H1 (cell line): ENCODE results near the gene SEMA4F. TPM values are rescaled to one million over a fixed set of nuclear protein-coding genes. Genes with fewer than 3 reads are reported as not detected.

Experiments used
- CTCF ChIA-PET: fragments of 300-600 bp; sonication (Branson Sonifier 250); formaldehyde crosslinking; loops from one replicate; lab custom pipeline; 2021; ENCODE audit not compliant: partially characterized antibody; lab: Charles Lee
- POLR2A ChIA-PET: fragments of 300-600 bp; sonication (Branson Sonifier 250); formaldehyde crosslinking; loops from one replicate; lab custom pipeline; 2021; ENCODE audit warnings: inconsistent platforms; ENCODE audit not compliant: partially characterized antibody; lab: Charles Lee
- DNase-seq, 2 experiments: peaks; one replicate each; pipeline versions ENCODE4 v3.0.0 to v3.0.0-alpha.2; 2010 to 2022; ENCODE audit warnings: low spot score in 2 of 2, low read depth in 1 of 2, mixed read lengths in 1 of 2
- FAIRE-seq: peaks from 2 replicates; lab custom pipeline; 2011; peaks lifted over from hg19 to GRCh38; lab: Jason Lieb, UNC
- H2AFZ ChIP-seq: 2 replicates; pipeline ENCODE4 v1.8.1; 2012; ENCODE audit warnings: low read length, inconsistent platforms
- H2AK5ac ChIP-seq: 2 replicates; pipeline ENCODE4 v1.6.1; 2013; ENCODE audit warnings: low read depth, low read length
- H2BK120ac ChIP-seq: replicated peaks from 2 replicates; pipeline ENCODE3; 2013; ENCODE audit warnings: low read depth, low read length, inconsistent platforms
- H2BK12ac ChIP-seq: 2 replicates; pipeline ENCODE4 v1.6.1; 2013; ENCODE audit warnings: low read depth, low read length
- H2BK15ac ChIP-seq: 2 replicates; pipeline ENCODE4 v1.6.1; 2013; ENCODE audit warnings: low read length
- H2BK20ac ChIP-seq: 2 replicates; pipeline ENCODE4 v1.6.1; 2013; ENCODE audit warnings: low read length
- H2BK5ac ChIP-seq: 2 replicates; pipeline ENCODE4 v1.6.1; 2013; ENCODE audit warnings: low read depth, low read length
- H3K14ac ChIP-seq: 2 replicates; pipeline ENCODE4 v1.6.1; 2013; ENCODE audit warnings: inconsistent platforms; ENCODE audit not compliant: insufficient read length
- H3K18ac ChIP-seq: 2 replicates; pipeline ENCODE4 v1.6.1; 2013; ENCODE audit warnings: low read length; ENCODE audit errors: extremely low read depth
- H3K23ac ChIP-seq: 2 replicates; pipeline ENCODE4 v1.6.1; 2013; ENCODE audit warnings: inconsistent platforms; ENCODE audit not compliant: insufficient read length
- H3K23me2 ChIP-seq: 2 replicates; pipeline ENCODE4 v1.6.1; 2013; ENCODE audit warnings: low read depth, low read length
- H3K27ac ChIP-seq: 2 replicates; pipeline ENCODE4 v1.6.1; 2011; ENCODE audit warnings: low read depth, low read length, inconsistent platforms
- H3K27me3 ChIP-seq, 4 experiments: replicated peaks in 1 of 4; 1 replicate in 1 of 4; 2 replicates in 3 of 4; pipeline versions ENCODE4 v1.6.1 to v1.8.1; 2011 to 2013; ENCODE audit warnings: low read length in 3 of 4, mild to moderate bottlenecking in 3 of 4, inconsistent platforms in 2 of 4, mixed read lengths in 2 of 4, moderate library complexity in 1 of 4; ENCODE audit not compliant: control insufficient read depth in 3 of 4, insufficient read depth in 3 of 4; ENCODE audit errors: extremely low read depth in 1 of 4
- H3K36me3 ChIP-seq, 4 experiments: 2 replicates each; pipeline versions ENCODE4 v1.6.1 to v1.8.1; 2011 to 2013; ENCODE audit warnings: mild to moderate bottlenecking in 4 of 4, low read length in 3 of 4, moderate library complexity in 2 of 4, control low read depth in 1 of 4, inconsistent platforms in 1 of 4; ENCODE audit not compliant: insufficient read depth in 4 of 4, control insufficient read depth in 2 of 4
- H3K4ac ChIP-seq: replicated peaks from 2 replicates; pipeline ENCODE3; 2013; ENCODE audit warnings: low read length, low read depth, mixed read lengths, inconsistent platforms; ENCODE audit not compliant: insufficient read length
- H3K4me1 ChIP-seq, 4 experiments: replicated peaks in 1 of 4; 1 replicate in 1 of 4; 2 replicates in 3 of 4; pipeline versions ENCODE4 v1.6.1 to v1.8.1; 2011 to 2013; ENCODE audit warnings: low read length in 3 of 4, inconsistent platforms in 2 of 4, mixed read lengths in 1 of 4; ENCODE audit not compliant: insufficient read depth in 4 of 4, control insufficient read depth in 3 of 4
- H3K4me2 ChIP-seq, 2 experiments: 2 replicates each; pipeline versions ENCODE4 v1.6.1 to v1.8.1; 2011 to 2013; ENCODE audit warnings: low read depth in 2 of 2, low read length in 2 of 2, control low read depth in 1 of 2, inconsistent platforms in 1 of 2, mild to moderate bottlenecking in 1 of 2; ENCODE audit not compliant: insufficient read depth in 1 of 2
- H3K4me3 ChIP-seq, 4 experiments: fragments of 200-600, 300-600 bp in 1 of 4; sonication (generic), shearing (Covaris generic), sonication (Bioruptor Twin) in 1 of 4; 2 replicates each; pipeline versions ENCODE4 v1.5.1 to v1.8.1; 2011 to 2016; ENCODE audit warnings: low read length in 4 of 4, low read depth in 3 of 4, control low read depth in 2 of 4, inconsistent platforms in 2 of 4, mild to moderate bottlenecking in 2 of 4, mixed read lengths in 1 of 4, moderate library complexity in 1 of 4; ENCODE audit not compliant: insufficient read depth in 2 of 4; ENCODE audit errors: extremely low read depth in 1 of 4
- H3K56ac ChIP-seq: replicated peaks from 2 replicates; pipeline ENCODE3; 2013; ENCODE audit warnings: low read depth, mild to moderate bottlenecking, mixed read lengths, low read length, inconsistent platforms; ENCODE audit not compliant: insufficient read length
- H3K79me1 ChIP-seq: 2 replicates; pipeline ENCODE4 v1.6.1; 2013; ENCODE audit warnings: low read depth, low read length, control low read depth
- H3K79me2 ChIP-seq, 2 experiments: 2 replicates each; pipeline versions ENCODE4 v1.6.1 to v1.8.1; 2012 to 2013; ENCODE audit warnings: low read length in 2 of 2, mild to moderate bottlenecking in 2 of 2, inconsistent platforms in 1 of 2; ENCODE audit not compliant: insufficient read depth in 2 of 2, control insufficient read depth in 1 of 2
- H3K9ac ChIP-seq, 4 experiments: replicated peaks in 1 of 4; 1 replicate in 1 of 4; 2 replicates in 3 of 4; pipeline versions ENCODE4 v1.6.1 to v1.8.1; 2011 to 2013; ENCODE audit warnings: low read depth in 3 of 4, low read length in 3 of 4, control low read depth in 2 of 4, mild to moderate bottlenecking in 2 of 4, moderate library complexity in 2 of 4, inconsistent platforms in 1 of 4; ENCODE audit errors: extremely low read depth in 1 of 4
- H3K9me3 ChIP-seq, 2 experiments: 2 replicates each; pipeline versions ENCODE4 v1.6.1 to v1.8.1; 2012 to 2013; ENCODE audit warnings: mild to moderate bottlenecking in 2 of 2, moderate library complexity in 2 of 2, control low read depth in 1 of 2, inconsistent platforms in 1 of 2, low read depth in 1 of 2, low read length in 1 of 2, mixed read lengths in 1 of 2; ENCODE audit not compliant: insufficient read depth in 2 of 2
- H4K20me1 ChIP-seq, 2 experiments: replicated peaks in 1 of 2; 2 replicates each; pipeline versions ENCODE3 to v1.8.1; 2011 to 2013; ENCODE audit warnings: inconsistent platforms in 2 of 2, low read length in 2 of 2, mild to moderate bottlenecking in 1 of 2; ENCODE audit not compliant: insufficient read depth in 2 of 2, control insufficient read depth in 1 of 2
- H4K5ac ChIP-seq: 2 replicates; pipeline ENCODE4 v1.6.1; 2013; ENCODE audit warnings: low read length, low read depth, mixed read lengths, inconsistent platforms; ENCODE audit not compliant: insufficient read length
- H4K8ac ChIP-seq: 2 replicates; pipeline ENCODE4 v1.8.0; 2013; ENCODE audit warnings: mild to moderate bottlenecking, moderate library complexity, low read length, inconsistent platforms; ENCODE audit not compliant: insufficient read depth; ENCODE audit errors: extremely low read depth
- H4K91ac ChIP-seq: replicated peaks from 2 replicates; pipeline ENCODE3; 2013; ENCODE audit warnings: low read length, mixed read lengths, inconsistent platforms; ENCODE audit not compliant: insufficient read length
- BCL11A ChIP-seq, 2 experiments: IDR thresholded peaks; one replicate each; pipeline ENCODE4 v1.6.1; 2011; ENCODE audit warnings: low read depth in 2 of 2, low read length in 2 of 2, mild to moderate bottlenecking in 2 of 2
- BRCA1 ChIP-seq: IDR thresholded peaks from 2 replicates; pipeline ENCODE4 v1.6.1; 2012; ENCODE audit warnings: low read depth, low read length, improper control_type of control experiment
- CBX8 ChIP-seq: fragments of 300-800, 300-1000 bp; sonication (generic); IDR thresholded peaks from 2 replicates; pipeline ENCODE4 v1.7.1; 2016; ENCODE audit warnings: low read depth, low read length, borderline replicate concordance
- CHD2 ChIP-seq: IDR thresholded peaks from 2 replicates; pipeline ENCODE4 v1.6.1; 2012; ENCODE audit warnings: low read length, improper control_type of control experiment
- JUND ChIP-seq: IDR thresholded peaks from 2 replicates; pipeline ENCODE4 v1.6.1; 2011; ENCODE audit warnings: mild to moderate bottlenecking, improper control_type of control experiment, low read length
- KDM5A ChIP-seq: fragments of 200-600 bp; IDR thresholded peaks from 2 replicates; pipeline ENCODE4 v1.7.1; 2012; ENCODE audit warnings: mild to moderate bottlenecking, low read length, inconsistent platforms, mixed read lengths
- NRF1 ChIP-seq: IDR thresholded peaks from 2 replicates; pipeline ENCODE4 v1.6.1; 2011; ENCODE audit warnings: mild to moderate bottlenecking, low read depth, low read length, improper control_type of control experiment
- PHF8 ChIP-seq: fragments of 200-600 bp; sonication (generic); conservative IDR thresholded peaks from 2 replicates; pipeline ENCODE4 v1.7.1; 2012; ENCODE audit warnings: low read depth, mild to moderate bottlenecking, inconsistent platforms, low read length, moderate library complexity
- SIX5 ChIP-seq: IDR thresholded peaks from 2 replicates; pipeline ENCODE4 v1.6.1; 2011; ENCODE audit warnings: mild to moderate bottlenecking, low read depth, low read length
- YY1 ChIP-seq: IDR thresholded peaks from 2 replicates; pipeline ENCODE4 v1.6.1; 2011; ENCODE audit warnings: low read depth, mild to moderate bottlenecking, low read length
- WGBS, 2 experiments: shearing (Covaris generic) in 1 of 2; methylation state at CpG; one replicate each; pipeline versions ENCODE4 v1.1.6 to v1.1.7; 2013 to 2015; ENCODE audit warnings: low lambda C conversion rate in 2 of 2, mixed read lengths in 2 of 2, inconsistent platforms in 1 of 2, low coverage in 1 of 2, missing lambda C conversion rate in 1 of 2; ENCODE audit not compliant: insufficient replicate concordance in 2 of 2, insufficient coverage in 1 of 2, insufficient read length in 1 of 2; ENCODE audit errors: extremely low coverage in 1 of 2, missing lambda C conversion rate in 1 of 2; 5-methylcytosine and 5-hydroxymethylcytosine counted together
- polyA plus RNA-seq, 7 experiments: library from polyadenylated mRNA; depleted of rRNA in 3 of 7; stranded (reverse) in 5 of 7; unstranded in 2 of 7; fragments of >200 nt in 5 of 7; fragments of 200-250 nt in 2 of 7; gene quantifications; 1 replicate in 5 of 7; 2 replicates in 1 of 7; 4 replicates in 1 of 7; pipeline versions ENCODE4 v1.2.1 to v1.2.3, GENCODE V29; 2011 to 2013; ENCODE audit warnings: missing spikeins in 2 of 7, mixed read lengths in 2 of 7
- total RNA-seq: library from RNA; stranded (reverse); fragmentation: NEBNext Ultra II Directional; extraction: Animal tissue kit (Norgen Biotek cat#: 25700); gene quantifications from 2 replicates; pipeline ENCODE4 v1.2.1, GENCODE V29; 2021

SEMA4F gene
- total and polyA plus RNA-seq, 2 of the 8 experiments (the other 6 are each of a cell fraction or from before 2014, with no cell fraction given): 3.3 to 3.4 TPM

DNA sequence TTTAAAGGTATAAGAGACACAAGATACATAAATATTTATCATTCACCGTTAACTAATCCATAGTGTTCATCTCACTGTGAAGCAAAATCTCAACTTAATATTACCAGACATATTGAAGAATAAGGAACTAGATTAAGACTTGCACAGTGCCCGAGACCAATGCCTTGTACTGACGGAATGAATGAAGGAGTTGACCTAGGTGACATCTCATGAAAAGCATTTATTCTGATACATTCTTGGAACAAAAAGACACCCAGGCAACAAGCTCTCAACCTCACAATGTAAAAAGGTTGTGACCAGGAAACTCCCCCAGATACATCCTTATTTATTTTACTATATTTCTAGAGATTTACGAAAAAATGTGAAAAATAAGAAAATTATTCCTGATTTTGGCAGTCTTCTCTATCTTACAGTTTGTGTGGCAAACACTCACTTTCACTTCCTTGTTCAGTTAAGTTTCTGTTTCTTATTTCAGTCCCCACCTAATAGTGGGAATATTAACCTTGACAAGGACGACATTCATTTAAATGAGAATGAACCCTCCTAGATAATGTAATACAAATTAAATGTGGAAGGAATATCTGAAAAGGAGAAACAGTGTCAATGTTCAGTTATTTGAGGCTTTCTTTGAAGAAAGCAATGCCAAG is 34.3 kb upstream of the SEMA4F start:
- no peak for DNase-seq
- ChIA-PET POLR2A (no interaction called here), CTCF (interaction anchor here (0.7 kb wide), 1 partner anchor 10 kb away, joined by 3 read pairs; no protein-coding TSS in a partner anchor)
- Histone ChIP-seq H2BK120ac (no peak overlapping the region), H4K91ac (no peak overlapping the region), H3K14ac (no peak overlapping the region), H3K9me3 (no peaks in the 10 kb centered on the region), H3K9ac (no peak overlapping the region), H3K27ac (no peak overlapping the region), H4K20me1 (no peaks in the 10 kb centered on the region), H2AFZ (no peak overlapping the region), H2BK12ac (no peak overlapping the region), H3K4ac (no peak overlapping the region), H3K4me1 (no peaks in the 10 kb centered on the region), H4K5ac (no peak overlapping the region), H2BK5ac (no peak overlapping the region), H3K56ac (no peak overlapping the region), H3K4me2 (no peak overlapping the region), H3K79me1 (no peaks in the 10 kb centered on the region), H3K27me3 (no peaks in the 10 kb centered on the region), H3K79me2 (no peaks in the 10 kb centered on the region), H2AK5ac (no peak overlapping the region), H3K4me3 (no peak overlapping the region), H3K23me2 (0 out of 2 replicates have a peak, but pooled peaks cover 1% of the 10 kb centered on the region), H3K18ac (no peak overlapping the region), H3K36me3 (no peaks in the 10 kb centered on the region), H2BK15ac (no peak overlapping the region), H4K8ac (no peak overlapping the region), H2BK20ac (no peak overlapping the region), H3K23ac (no peak overlapping the region)
- 84% methylated on average over 5 of the region's 5 CpGs; no CpG with 5 or more reads in 1 of the 2 experiments for WGBS, 2 experiments
- TF ChIP-seq BRCA1 (no peak), CHD2 (no peak), BCL11A (IDR thresholded peaks at IDR 0.05; ENCODE audit: low read depth in 2 of 2, low read length in 2 of 2) (no peak), SIX5 (no peak), JUND (no peak), CBX8 (no peak), KDM5A (no peak), PHF8 (no peak), YY1 (no peak), NRF1 (no peak)
- no peak for FAIRE-seq
